Measurements from ENCODE around the gene TENM4.

GRCh38 chr11:78961247-78961646 is 479.6 kb downstream of the TENM4 start:
- TF ChIP-seq IRF2 (CRISPR knock-in tag; IDR thresholded peaks at IDR 0.05; ENCODE audit: borderline replicate concordance, low read depth), result no peak
- peak; percentile 21; the same call in 1 of the 2 replicates for TF ChIP-seq CTCF (IDR thresholded peaks at IDR 0.05)
- TF ChIP-seq ZNF121 (CRISPR knock-in tag; IDR thresholded peaks at IDR 0.05), result no peak
- no peak for TF ChIP-seq ZNF138 (CRISPR knock-in tag; conservative IDR thresholded peaks at IDR 0.05)

Data from WTC11 (cell line).